ENCODE data around the gene NUP98. TPM values are rescaled to one million over a fixed set of nuclear protein-coding genes. Genes with fewer than 3 reads are reported as not detected.

NUP98 gene
- polyA plus RNA-seq, 3 donors, result 19.6 to 76.2 (median 28.5) TPM

GRCh38 chr11:3738241-3738640 lies 59.1 kb downstream of the NUP98 start:
- DNase-seq, result no peak
- H3K36me3 Mint-ChIP-seq, result peaks cover 66 to 97% of the 10 kb centered on the region in 2 donors
- Histone ChIP-seq H3K27ac (ENCODE audit: low read depth in 1 of 2, low read length in 2 of 2) (no peak overlapping the region), H3K4me2 (replicated peaks; ENCODE audit: extremely low read depth, low read length, poor library complexity, severe bottlenecking) (no peak overlapping the region), H3K9ac (ENCODE audit: insufficient read depth, low read length, poor library complexity, severe bottlenecking) (no peak overlapping the region), H3K9me3 (replicated peaks in 1 of 2; ENCODE audit: control insufficient read depth in 1 of 2, insufficient read depth in 1 of 2, low read length in 2 of 2) (no peaks in the 10 kb centered on the region), H3K4me3 (replicated peaks in 1 of 3; ENCODE audit: low read depth in 2 of 3, low read length in 3 of 3) (no peak overlapping the region), H3K36me3 (replicated peaks in 1 of 2; ENCODE audit: control insufficient read depth in 1 of 2, insufficient read depth in 2 of 2, low read length in 2 of 2) (peaks cover 93 to 99% of the 10 kb centered on the region in 2 donors), H3K79me2 (ENCODE audit: insufficient read depth, low read length) (peaks cover 8% of the 10 kb centered on the region), H3K27me3 (ENCODE audit: control insufficient read depth in 2 of 2, insufficient read depth in 2 of 2, low read length in 2 of 2) (no peaks in the 10 kb centered on the region), H3K4me1 (ENCODE audit: control insufficient read depth in 1 of 2, insufficient read depth in 2 of 2, low read length in 2 of 2) (no peaks in the 10 kb centered on the region), H2AFZ (ENCODE audit: insufficient read depth, low read depth, low read length, poor library complexity, severe bottlenecking) (no peak overlapping the region), H4K20me1 (ENCODE audit: insufficient read depth, low read length) (no peaks in the 10 kb centered on the region)
- no peak overlapping the region for H3K27ac Mint-ChIP-seq
- intact Hi-C loops (cut with micrococcal nuclease), result no loop called here
- H3K27me3 Mint-ChIP-seq (ENCODE audit: low read depth in 3 of 3), result peaks cover 0 to 2% (median 0%) of the 10 kb centered on the region in 3 donors
- H3K9me3 Mint-ChIP-seq, result no peaks in the 10 kb centered on the region
- TF ChIP-seq, protein P1, sequence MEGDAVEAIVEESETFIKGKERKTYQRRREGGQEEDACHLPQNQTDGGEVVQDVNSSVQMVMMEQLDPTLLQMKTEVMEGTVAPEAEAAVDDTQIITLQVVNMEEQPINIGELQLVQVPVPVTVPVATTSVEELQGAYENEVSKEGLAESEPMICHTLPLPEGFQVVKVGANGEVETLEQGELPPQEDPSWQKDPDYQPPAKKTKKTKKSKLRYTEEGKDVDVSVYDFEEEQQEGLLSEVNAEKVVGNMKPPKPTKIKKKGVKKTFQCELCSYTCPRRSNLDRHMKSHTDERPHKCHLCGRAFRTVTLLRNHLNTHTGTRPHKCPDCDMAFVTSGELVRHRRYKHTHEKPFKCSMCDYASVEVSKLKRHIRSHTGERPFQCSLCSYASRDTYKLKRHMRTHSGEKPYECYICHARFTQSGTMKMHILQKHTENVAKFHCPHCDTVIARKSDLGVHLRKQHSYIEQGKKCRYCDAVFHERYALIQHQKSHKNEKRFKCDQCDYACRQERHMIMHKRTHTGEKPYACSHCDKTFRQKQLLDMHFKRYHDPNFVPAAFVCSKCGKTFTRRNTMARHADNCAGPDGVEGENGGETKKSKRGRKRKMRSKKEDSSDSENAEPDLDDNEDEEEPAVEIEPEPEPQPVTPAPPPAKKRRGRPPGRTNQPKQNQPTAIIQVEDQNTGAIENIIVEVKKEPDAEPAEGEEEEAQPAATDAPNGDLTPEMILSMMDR (IDR thresholded peaks at IDR 0.05), result no peak
- H3K4me1 Mint-ChIP-seq, result no peaks in the 10 kb centered on the region
- H3K4me3 Mint-ChIP-seq, result no peak overlapping the region
- WGBS (ENCODE audit: insufficient coverage), result 100% methylated on average over 1 of the region's 1 CpG

DNA sequence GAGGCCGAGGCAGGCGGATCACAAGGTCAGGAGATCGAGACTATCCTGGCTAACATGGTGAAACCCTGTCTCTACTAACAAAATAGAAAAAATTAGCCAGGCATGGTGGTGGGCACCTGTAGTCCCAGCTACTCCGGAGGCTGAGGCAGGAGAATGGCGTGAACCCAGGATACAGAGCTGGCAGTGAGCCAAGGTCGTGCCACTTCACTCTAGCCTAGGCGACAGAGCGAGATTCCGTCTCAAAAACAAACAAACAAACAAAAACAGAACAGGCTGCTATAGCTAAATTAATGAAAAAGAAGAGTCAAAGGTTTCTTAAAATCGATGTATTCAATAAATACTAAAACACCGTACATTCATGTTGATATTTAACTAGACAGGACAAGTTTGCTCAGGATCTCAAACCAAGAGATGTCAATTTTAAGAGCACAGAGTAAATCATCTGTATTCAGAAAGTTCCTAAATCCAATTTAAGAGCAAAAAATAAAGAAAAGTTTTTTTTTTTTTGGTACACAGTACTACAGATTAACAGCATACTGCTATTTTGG lies 59.9 kb downstream of the NUP98 start:
- Histone ChIP-seq H3K9me3 (replicated peaks in 1 of 2; ENCODE audit: control insufficient read depth in 1 of 2, insufficient read depth in 1 of 2, low read length in 2 of 2) (no peaks in the 10 kb centered on the region), H4K20me1 (ENCODE audit: insufficient read depth, low read length) (no peaks in the 10 kb centered on the region), H3K4me1 (ENCODE audit: control insufficient read depth in 1 of 2, insufficient read depth in 2 of 2, low read length in 2 of 2) (no peaks in the 10 kb centered on the region), H3K27ac (ENCODE audit: low read depth in 1 of 2, low read length in 2 of 2) (no peak overlapping the region), H3K4me3 (replicated peaks in 1 of 3; ENCODE audit: low read depth in 2 of 3, low read length in 3 of 3) (no peak overlapping the region), H3K9ac (ENCODE audit: insufficient read depth, low read length, poor library complexity, severe bottlenecking) (no peak overlapping the region), H3K36me3 (replicated peaks in 1 of 2; ENCODE audit: control insufficient read depth in 1 of 2, insufficient read depth in 2 of 2, low read length in 2 of 2) (peaks cover 93 to 99% of the 10 kb centered on the region in 2 donors), H3K79me2 (ENCODE audit: insufficient read depth, low read length) (peaks cover 14% of the 10 kb centered on the region), H3K4me2 (replicated peaks; ENCODE audit: extremely low read depth, low read length, poor library complexity, severe bottlenecking) (no peak overlapping the region), H3K27me3 (ENCODE audit: control insufficient read depth in 2 of 2, insufficient read depth in 2 of 2, low read length in 2 of 2) (no peaks in the 10 kb centered on the region), H2AFZ (ENCODE audit: insufficient read depth, low read depth, low read length, poor library complexity, severe bottlenecking) (no peak overlapping the region)
- Mint-ChIP-seq H3K27me3 (ENCODE audit: low read depth in 3 of 3) (no peaks in the 10 kb centered on the region), H3K4me1 (peaks cover 3% of the 10 kb centered on the region), H3K27ac (peak overlapping the region in 2 of 7 donors; percentile 43 to 55), H3K4me3 (no peak overlapping the region), H3K9me3 (no peaks in the 10 kb centered on the region), H3K36me3 (peaks cover 67 to 98% of the 10 kb centered on the region in 2 donors)
- TF ChIP-seq, protein P1 (IDR thresholded peaks at IDR 0.05), result no peak
- intact Hi-C loops (cut with micrococcal nuclease), result no loop called here
- DNase-seq, result no peak
- no CpG with 5 or more reads among the region's 11 CpGs for WGBS (ENCODE audit: insufficient coverage)

Data from CD14-positive monocyte (primary cell).